Heart right ventricle (tissue), 16 donors: Measurements from ENCODE around the gene UPK3B. TPM values are rescaled to one million over a fixed set of nuclear protein-coding genes. Genes with fewer than 3 reads are reported as not detected.
"Not testable (repeated sequence)": the region's sequence is repeated elsewhere in the genome, so short reads cannot be mapped to it uniquely, and the experiment has no call there.

Source experiments
- ATAC-seq, 8 donors: fragments of 200-7000 bp; cut with Tn5 transposase; one replicate each; pipeline ENCODE4 v1.9.1; 2020; ENCODE audit warnings: mild to moderate bottlenecking in 8 of 8, moderate library complexity in 8 of 8, moderate number of reproducible peaks in 1 of 8
- DNase-seq, 2 donors: peaks; one replicate each; pipeline ENCODE4 v3.0.0-alpha.2; 2020
- H3K27ac ChIP-seq, 10 donors: fragments of 200-600 bp; sonication (generic) in 2 of 10; one replicate each; pipeline versions ENCODE4 v1.5.0 to v1.8.0; 2020 to 2022; ENCODE audit warnings: mild to moderate bottlenecking in 3 of 10
- H3K27me3 ChIP-seq, 7 donors: fragments of 200-600 bp; one replicate each; pipeline ENCODE4 v1.8.0; 2021 to 2022; ENCODE audit warnings: mild to moderate bottlenecking in 2 of 7
- H3K36me3 ChIP-seq, 9 donors: fragments of 200-600 bp; sonication (generic) in 1 of 9; one replicate each; pipeline versions ENCODE4 v1.5.0 to v1.8.0; 2020 to 2022; ENCODE audit warnings: mild to moderate bottlenecking in 2 of 9
- H3K4me1 ChIP-seq, 9 donors: fragments of 200-600 bp; sonication (generic) in 1 of 9; one replicate each; pipeline versions ENCODE4 v1.5.0 to v1.8.0; 2020 to 2022; ENCODE audit warnings: mild to moderate bottlenecking in 4 of 9
- H3K4me3 ChIP-seq, 10 donors: fragments of 200-600 bp; sonication (generic) in 2 of 10; one replicate each; pipeline versions ENCODE4 v1.5.0 to v1.8.0; 2020 to 2022; ENCODE audit warnings: mild to moderate bottlenecking in 7 of 10, moderate library complexity in 2 of 10
- H3K9me3 ChIP-seq, 11 donors: fragments of 200-600 bp in 10 of 11; sonication (generic) in 2 of 11; one replicate each; pipeline versions ENCODE4 v1.5.0 to v1.8.0; 2013 to 2022; ENCODE audit warnings: mild to moderate bottlenecking in 2 of 11, control low read depth in 1 of 11, moderate library complexity in 1 of 11
- WGBS, 2 donors: extraction: QIAGEN DNeasy Blood & Tissue Kit; methylation state at CpG; one replicate each; pipeline ENCODE4 v1.1.7; 2013; ENCODE audit warnings: inconsistent platforms in 1 of 2; 5-methylcytosine and 5-hydroxymethylcytosine counted together
- intact Hi-C, 10 donors: fragments of 100-400 bp; cut with DNase I; formaldehyde crosslinking; loops; one replicate each; pipeline versions ENCODE4 v1.11.1 to v1.14.2; 2022
- polyA plus RNA-seq, 2 donors: library from polyadenylated mRNA; stranded (reverse); fragments of 200-250 nt; gene quantifications; one replicate each; pipeline ENCODE4 v1.2.3, GENCODE V29; 2013
- total RNA-seq, 10 donors: library from RNA; stranded (reverse); fragmentation: NEBNext Ultra II Directional in 3 of 10; extraction: Animal tissue kit (Norgen Biotek cat#: 25700) in 3 of 10; gene quantifications; one replicate each; pipeline versions ENCODE4 v1.2.1 to v1.2.4, GENCODE V29; 2021 to 2023
- TF ChIP-seq, protein P1 (sequence below), 9 donors: fragments of 200-600 bp; sonication (generic) in 2 of 9; IDR thresholded peaks; one replicate each; pipeline versions ENCODE4 v1.5.0 to v1.8.0; 2021 to 2022; ENCODE audit warnings: antibody characterized with exemption in 9 of 9, mild to moderate bottlenecking in 5 of 9, moderate library complexity in 1 of 9
- donor health status: Arrhythmogenic right ventricular cardiomyopathy.
- donor health status: ischemic (EF 13 %, LVEDD 7.1; RV severe dilation, severe dysfunction).
- donor health status: healthy with polysubstance abuse.
- donor health status: DM: no; HTN: yes; CAD: no.
- donor health status: DM: no; HTN: no; CAD: no.
- donor health status: ischemic (EF 25% LVEDD 6.9; RV normal size, moderate dysfunction).
- donor health status: ischemic (EF 25% LVEDD 5.7; RV mildly dilated, moderate dysfunction).
- donor health status: healthy.
- donor health status: DM: yes; HTN: yes; CAD: no.
- donor health status: Ischemic cardiomyopathy.
- donor health status: ischemic (EF 35%, LVEDD 5.7; RV mildly dilated, moderate dysfunction).
- donor health status: nonischemic (EF 11% LVEDD 7.7; RV severe dilation, severe dysfunction).
- donor health status: DM: yes; HTN: yes; CAD: no.
- donor health status: PGD.
- donor health status: ischemic (EF 29% LVEDD 5.4; RV normal size, mild dysfunction).
- donor health status: nonischemic (EF 23%, LVEDD 6.1; RV moderate dilation, normal function).

Gene UPK3B
- total and polyA plus RNA-seq, 12 donors: 0.09 to 2.7 (median 0.53) TPM; not detected in 3

DNA sequence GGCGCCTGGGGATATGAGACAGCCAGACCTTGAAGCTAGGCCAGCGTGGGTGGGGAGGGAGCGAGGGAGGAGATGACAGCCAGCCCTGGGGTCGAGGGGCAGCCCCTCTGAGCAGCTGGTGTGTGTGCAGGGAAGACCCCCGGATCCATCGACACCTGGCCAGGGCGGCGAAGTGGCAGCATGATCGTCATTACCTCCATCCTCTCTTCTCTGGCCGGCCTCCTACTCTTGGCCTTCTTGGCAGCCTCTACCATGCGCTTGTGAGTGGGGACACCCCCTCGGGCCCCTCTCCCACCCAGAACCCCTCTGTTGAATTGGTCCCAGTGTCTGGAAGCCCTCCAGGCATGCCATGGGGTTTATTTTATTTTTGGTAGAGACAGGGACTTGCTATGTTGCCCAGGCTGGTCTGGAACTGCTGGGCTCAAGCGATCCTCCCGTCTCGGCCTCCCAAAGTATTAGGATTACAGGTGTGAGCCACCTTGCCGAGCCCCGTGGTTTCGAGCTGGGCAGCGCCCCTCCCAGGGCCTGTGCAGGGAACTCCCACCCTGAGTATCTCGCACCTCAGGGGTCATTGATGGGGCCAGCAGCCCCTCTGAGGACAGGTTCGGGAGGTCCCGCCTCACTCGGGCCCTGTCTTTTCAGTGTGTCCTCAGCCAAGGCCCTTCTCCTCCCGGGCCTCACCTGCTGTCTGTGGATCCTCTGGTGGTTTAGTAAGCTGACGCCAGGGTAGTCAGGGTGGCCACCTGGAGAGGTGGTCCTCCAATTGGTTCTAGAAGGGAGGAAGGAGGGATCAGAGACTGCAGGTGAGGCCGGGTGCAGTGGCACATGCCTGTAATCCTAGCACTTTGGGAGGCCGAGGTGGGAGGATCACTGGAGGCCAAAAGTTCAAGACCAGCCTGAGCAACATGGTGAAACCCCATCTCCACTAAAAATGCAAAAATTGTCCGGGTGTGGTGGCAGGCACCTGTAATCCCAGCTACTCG lies 3.8 kb downstream of the UPK3B start:
- H3K36me3 ChIP-seq: no peaks in the 10 kb centered on the region
- H3K4me1 ChIP-seq: peaks cover 0 to 16% (median 6%) of the 10 kb centered on the region in 9 donors
- DNase-seq: no peak
- no peak overlapping the region for H3K4me3 ChIP-seq
- H3K9me3 ChIP-seq: no peaks in the 10 kb centered on the region
- WGBS, 2 donors: 85 to 91% methylated on average over 29 of the region's 29 CpGs
- H3K27ac ChIP-seq: no peak overlapping the region
- TF ChIP-seq, protein P1, sequence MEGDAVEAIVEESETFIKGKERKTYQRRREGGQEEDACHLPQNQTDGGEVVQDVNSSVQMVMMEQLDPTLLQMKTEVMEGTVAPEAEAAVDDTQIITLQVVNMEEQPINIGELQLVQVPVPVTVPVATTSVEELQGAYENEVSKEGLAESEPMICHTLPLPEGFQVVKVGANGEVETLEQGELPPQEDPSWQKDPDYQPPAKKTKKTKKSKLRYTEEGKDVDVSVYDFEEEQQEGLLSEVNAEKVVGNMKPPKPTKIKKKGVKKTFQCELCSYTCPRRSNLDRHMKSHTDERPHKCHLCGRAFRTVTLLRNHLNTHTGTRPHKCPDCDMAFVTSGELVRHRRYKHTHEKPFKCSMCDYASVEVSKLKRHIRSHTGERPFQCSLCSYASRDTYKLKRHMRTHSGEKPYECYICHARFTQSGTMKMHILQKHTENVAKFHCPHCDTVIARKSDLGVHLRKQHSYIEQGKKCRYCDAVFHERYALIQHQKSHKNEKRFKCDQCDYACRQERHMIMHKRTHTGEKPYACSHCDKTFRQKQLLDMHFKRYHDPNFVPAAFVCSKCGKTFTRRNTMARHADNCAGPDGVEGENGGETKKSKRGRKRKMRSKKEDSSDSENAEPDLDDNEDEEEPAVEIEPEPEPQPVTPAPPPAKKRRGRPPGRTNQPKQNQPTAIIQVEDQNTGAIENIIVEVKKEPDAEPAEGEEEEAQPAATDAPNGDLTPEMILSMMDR (IDR thresholded peaks at IDR 0.05): no peak
- ATAC-seq: no peak
- intact Hi-C loops: no loop called here
- H3K27me3 ChIP-seq: no peaks in the 10 kb centered on the region

DNA sequence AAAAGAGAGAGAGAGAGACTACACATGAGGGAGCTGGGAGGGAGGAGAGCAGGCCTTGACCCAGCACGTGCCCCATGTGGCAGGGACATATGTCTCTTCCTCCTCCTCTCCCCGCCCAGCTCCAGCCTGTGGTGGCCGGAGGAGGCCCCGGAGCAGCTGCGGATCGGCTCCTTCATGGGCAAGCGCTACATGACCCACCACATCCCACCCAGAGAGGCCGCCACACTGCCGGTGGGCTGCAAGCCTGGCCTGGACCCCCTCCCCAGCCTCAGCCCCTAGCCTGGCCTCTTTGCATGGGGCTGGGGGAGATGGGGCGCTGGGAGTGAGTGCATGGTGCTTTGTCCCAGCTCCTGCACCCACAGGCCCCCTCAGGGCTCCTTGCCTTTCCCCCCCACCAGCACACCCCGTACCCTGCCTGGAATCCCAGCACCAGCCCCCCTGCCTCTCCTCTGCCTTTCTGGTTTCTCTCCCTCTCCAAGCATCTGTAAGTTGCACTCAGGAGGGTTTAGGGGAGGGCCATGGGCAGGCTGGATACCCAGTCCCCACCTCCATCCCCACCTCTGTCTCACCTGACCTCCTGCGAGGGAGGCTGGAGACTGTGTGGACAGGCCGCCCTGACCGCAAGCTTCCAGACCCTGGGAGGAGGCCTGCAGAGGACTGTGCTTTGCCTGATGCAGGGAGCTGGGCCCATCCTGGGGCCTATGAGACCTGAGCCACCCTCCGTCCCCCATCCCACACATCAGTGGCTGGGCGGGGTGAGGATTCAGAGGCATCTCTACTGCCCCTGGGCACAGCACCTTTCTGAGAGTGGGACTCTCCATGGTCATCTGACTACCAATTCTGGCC lies 4.8 kb downstream of the UPK3B start:
- ATAC-seq (no peak), DNase-seq (no peak)
- WGBS, 2 donors: 82 to 84% methylated on average over 16 of the region's 16 CpGs
- no peak overlapping the region for H3K27ac ChIP-seq
- TF ChIP-seq, protein P1 (IDR thresholded peaks at IDR 0.05): no peak
- H3K4me1 ChIP-seq: peaks cover 0 to 11% (median 5%) of the 10 kb centered on the region in 9 donors
- no peaks in the 10 kb centered on the region for H3K27me3 ChIP-seq
- H3K4me3 ChIP-seq: no peak overlapping the region
- no peaks in the 10 kb centered on the region for H3K36me3 ChIP-seq
- H3K9me3 ChIP-seq: no peaks in the 10 kb centered on the region
- intact Hi-C loops: no loop called here

DNA sequence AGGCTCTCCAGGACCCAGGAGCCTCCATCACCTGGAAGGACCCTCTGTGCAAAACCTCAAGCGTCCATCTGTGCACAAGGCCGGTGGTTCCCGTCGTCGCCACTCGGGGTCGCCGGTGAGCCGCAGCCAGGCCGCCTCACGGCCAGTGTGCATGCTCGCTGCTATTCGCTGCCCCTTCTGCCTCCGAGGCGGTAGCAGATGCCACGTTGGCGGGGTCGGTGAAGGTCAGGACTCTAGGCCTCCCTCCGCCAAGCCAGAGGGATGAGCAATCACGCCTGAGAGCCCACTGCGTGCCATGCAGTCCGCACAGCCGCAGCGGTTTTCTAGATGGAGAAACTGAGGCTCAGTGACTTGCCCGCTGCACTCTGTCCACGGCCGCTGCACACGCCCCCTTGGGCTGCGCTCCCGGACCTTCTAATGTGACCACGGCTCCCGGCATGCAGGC lies 5.7 kb downstream of the UPK3B start:
- Histone ChIP-seq H3K9me3 (no peaks in the 10 kb centered on the region), H3K4me1 (peaks cover 0 to 9% (median 5%) of the 10 kb centered on the region in 9 donors), H3K27me3 (no peaks in the 10 kb centered on the region), H3K27ac (no peak overlapping the region), H3K36me3 (no peaks in the 10 kb centered on the region), H3K4me3 (no peak overlapping the region)
- DNase-seq (peak in 1 of 2 donors; percentile 57), ATAC-seq (peak in 2 of 8 donors; percentile 34 to 63)
- WGBS, 2 donors: 7 to 12% methylated on average over 32 of the region's 32 CpGs
- TF ChIP-seq, protein P1 (IDR thresholded peaks at IDR 0.05): peak in 5 of 9 donors; percentile 39 to 96 (median 77)
- intact Hi-C loops: no loop called here

DNA sequence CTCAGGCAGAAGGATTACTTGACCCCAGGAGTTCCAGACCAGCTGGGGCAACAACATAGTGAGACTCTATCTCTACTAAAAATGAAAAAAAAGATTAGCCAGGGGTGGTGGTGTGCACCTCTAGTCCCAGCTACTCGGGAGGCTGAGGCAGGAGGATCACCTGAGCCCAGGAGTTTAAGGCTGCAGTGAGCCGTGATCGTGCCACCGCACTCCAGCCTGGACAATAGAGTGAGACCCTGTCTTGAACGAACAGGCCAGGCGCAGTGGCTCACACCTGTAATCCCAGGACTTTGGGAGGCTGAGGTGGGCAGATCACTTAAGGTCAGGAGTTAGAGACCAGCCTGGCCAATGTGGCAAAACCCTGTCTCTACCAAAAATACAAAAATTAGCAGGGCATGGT lies 6.6 kb downstream of the UPK3B start:
- H3K27me3 ChIP-seq, H3K4me3 ChIP-seq, H3K36me3 ChIP-seq, DNase-seq, intact Hi-C loops, H3K9me3 ChIP-seq, ATAC-seq, H3K27ac ChIP-seq, H3K4me1 ChIP-seq: not testable (repeated sequence)
- WGBS, 2 donors: 95 to 96% methylated on average over 6 of the region's 6 CpGs

DNA sequence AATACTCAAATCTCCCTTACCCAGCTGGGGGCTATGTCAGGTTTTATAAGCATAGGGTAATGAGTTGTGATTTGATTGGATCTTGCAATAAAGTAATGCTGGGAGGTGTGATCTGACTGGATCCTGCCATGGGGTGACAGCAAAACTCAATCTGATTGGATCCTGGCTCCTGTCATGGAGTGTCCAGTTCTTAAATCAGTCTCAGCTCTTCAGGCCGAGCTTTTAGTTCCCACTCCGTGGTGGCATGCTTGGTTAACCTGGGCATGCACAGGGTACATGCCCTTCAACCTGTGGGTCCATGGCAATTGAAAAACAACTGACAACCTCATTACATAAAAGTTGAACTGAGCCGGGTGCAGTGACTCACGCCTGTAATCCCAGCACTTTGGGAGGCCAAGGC lies 15.8 kb downstream of the UPK3B start:
- WGBS, 2 donors: 98 to 100% methylated on average over 2 of the region's 4 CpGs
- H3K4me1 ChIP-seq, H3K9me3 ChIP-seq, H3K27me3 ChIP-seq, DNase-seq, ATAC-seq, intact Hi-C loops, H3K27ac ChIP-seq, H3K4me3 ChIP-seq, H3K36me3 ChIP-seq: not testable (repeated sequence)

DNA sequence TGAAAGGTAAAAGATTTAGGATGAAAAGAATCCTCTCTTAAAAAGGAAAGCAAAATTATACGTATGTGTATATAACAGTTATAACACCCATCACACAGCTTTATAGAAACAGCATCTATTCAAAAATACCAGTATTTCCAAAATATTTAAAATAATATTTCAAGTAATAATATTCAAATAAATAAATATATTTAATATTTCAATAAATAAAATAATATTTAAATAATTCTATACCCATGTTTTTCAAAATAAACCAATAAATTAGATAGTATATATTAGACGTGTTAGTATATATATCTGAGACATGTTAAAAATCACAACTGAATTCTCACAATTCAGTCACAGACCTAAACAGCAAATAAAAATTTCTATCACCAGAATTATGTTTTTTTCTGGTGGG lies 21.3 kb downstream of the UPK3B start:
- not testable (repeated sequence) for H3K4me1 ChIP-seq, H3K9me3 ChIP-seq

DNA sequence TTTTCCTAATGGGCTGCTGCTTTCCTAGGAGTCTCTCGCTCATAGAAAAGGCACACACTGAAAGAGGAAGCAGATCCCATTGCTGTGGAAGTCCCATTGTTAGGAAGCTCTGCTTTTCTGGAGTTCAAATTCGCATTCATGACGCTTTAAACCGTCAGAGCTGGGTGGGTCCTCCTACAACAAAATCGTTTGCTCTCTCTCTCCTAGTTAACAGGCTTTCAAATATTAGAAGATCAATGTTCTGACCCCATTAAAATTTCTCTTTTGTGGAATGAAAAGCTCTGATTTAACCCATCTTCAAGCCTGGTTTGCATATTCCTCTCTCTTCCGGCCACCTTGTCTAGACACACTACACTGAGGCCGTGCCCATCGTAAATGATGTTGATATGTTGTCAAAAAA lies 32.8 kb downstream of the UPK3B start, which contains the start of gene SPDYE16:
TSS of gene SPDYE16 (minus strand) at position 101 of the 400 bp plus-strand sequence. CDS start 1,838 bp downstream, outside the sequence.
- intact Hi-C loops, H3K27ac ChIP-seq, DNase-seq, ATAC-seq, H3K9me3 ChIP-seq, H3K27me3 ChIP-seq, H3K4me3 ChIP-seq, H3K4me1 ChIP-seq, H3K36me3 ChIP-seq: not testable (repeated sequence)
- WGBS, 2 donors: no CpG with 5 or more reads among the region's 8 CpGs

More for the DNA sequence above, 21.3 kb downstream of the UPK3B start:
- DNase-seq, H3K27me3 ChIP-seq, intact Hi-C loops, H3K4me3 ChIP-seq, H3K27ac ChIP-seq, H3K36me3 ChIP-seq, ATAC-seq: not testable (repeated sequence)
- 86 to 91% methylated on average over 2 of the region's 2 CpGs for WGBS, 2 donors
